ENCODE data around the gene GNA12. TPM values are rescaled to one million over a fixed set of nuclear protein-coding genes. Genes with fewer than 3 reads are reported as not detected.

GNA12 gene
- total and polyA plus RNA-seq, 10 of the 15 experiments (the other 5 are each of a cell fraction or from before 2014, with no cell fraction given): 1.9 to 51.8 (median 12.6) TPM

- no peak for TF ChIP-seq ZNF687 (IDR thresholded peaks at IDR 0.05)
Measured at GRCh38 chr7:2798669-2799068, 45.4 kb downstream of the GNA12 start (continued).

DNA sequence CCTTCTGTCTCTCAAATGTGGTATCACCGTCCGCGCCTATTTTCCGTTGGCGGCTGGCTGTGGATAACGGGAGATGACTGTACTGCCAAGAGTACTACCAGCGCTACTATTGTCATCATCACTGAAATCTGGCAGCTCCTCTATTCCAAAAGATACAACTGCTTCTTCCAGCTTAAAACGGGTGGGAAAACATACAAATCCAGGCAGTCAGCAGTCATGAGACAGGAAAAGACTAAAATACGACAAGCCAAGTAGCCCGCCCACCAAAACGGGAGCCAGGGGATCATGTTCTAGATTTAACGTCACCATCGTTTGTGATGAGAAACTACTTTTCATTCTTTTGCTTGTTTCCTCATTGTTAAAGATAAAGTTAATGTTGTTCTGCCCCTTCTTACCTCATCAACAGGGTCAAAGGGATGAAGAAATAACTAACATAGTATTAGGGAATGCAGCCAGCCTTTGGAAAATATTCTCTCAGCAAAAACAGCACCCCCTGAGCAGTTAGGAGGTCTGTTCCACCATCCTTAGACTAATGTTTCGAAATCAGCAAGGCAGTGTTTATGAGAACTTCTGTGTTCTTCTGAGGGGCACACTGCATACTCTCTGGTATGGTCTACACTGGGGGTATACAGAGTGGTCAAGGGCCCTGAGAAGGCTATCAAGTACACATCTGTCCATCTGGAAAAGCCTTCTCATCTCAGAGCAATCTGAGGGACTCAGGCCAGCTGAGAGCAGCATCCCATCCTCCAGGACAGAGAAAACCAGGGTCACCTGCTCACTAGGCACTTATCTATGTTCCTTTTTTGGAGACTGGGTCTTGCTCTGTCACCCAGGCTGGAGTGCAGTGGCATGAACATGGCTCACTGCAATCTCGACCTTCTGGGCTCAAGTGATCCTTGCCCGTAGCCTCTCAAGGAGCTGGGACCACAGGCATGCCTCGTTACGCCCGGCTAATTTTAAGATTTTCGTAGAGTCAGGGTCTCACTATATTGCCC, 47.5 kb downstream of the GNA12 start:
- H3K79me2 ChIP-seq (ENCODE audit: control insufficient read depth, insufficient read depth, low read length): no peaks in the 10 kb centered on the region; the same call in 1 of the 2 replicates
- ChIA-PET POLR2A (interaction anchor here (0.7 to 4.8 kb wide), 3 partner anchors 11 to 87 kb away, joined by 4 to 19 read pairs (median 5); no protein-coding TSS in a partner anchor), SMC1A (ENCODE audit: uncharacterized antibody, unreplicated experiment) (interaction anchor here (1.5 to 3.4 kb wide), 4 partner anchors 10 to 39 kb away, joined by 4 to 16 read pairs (median 10); no protein-coding TSS in a partner anchor)
- TF ChIP-seq MTA3 (IDR thresholded peaks at IDR 0.05; ENCODE audit: borderline replicate concordance, low read length): no peak
- no peak for TF ChIP-seq KLF5 (IDR thresholded peaks at IDR 0.05; ENCODE audit: partially characterized antibody)
- no peak for TF ChIP-seq ELK1 (IDR thresholded peaks at IDR 0.05; ENCODE audit: low read depth, low read length)
- no peak for TF ChIP-seq HDAC6 (IDR thresholded peaks at IDR 0.05; ENCODE audit: unreplicated experiment)
- TF ChIP-seq ZSCAN29 (IDR thresholded peaks at IDR 0.05): no peak
- no peak for TF ChIP-seq MEF2A (IDR thresholded peaks at IDR 0.05; ENCODE audit: insufficient read depth, low read depth, low read length)
- no peak for TF ChIP-seq GABPA (IDR thresholded peaks at IDR 0.05; ENCODE audit: low read depth)
- no peak for TF ChIP-seq USF1 (IDR thresholded peaks at IDR 0.05; ENCODE audit: borderline replicate concordance, extremely low read length, insufficient read depth, low read depth, low read length)
- TF ChIP-seq BMI1 (IDR thresholded peaks at IDR 0.05; ENCODE audit: borderline replicate concordance): no peak
- no peak for TF ChIP-seq WRNIP1 (IDR thresholded peaks at IDR 0.05; ENCODE audit: borderline replicate concordance, low read depth, low read length)
- TF ChIP-seq PAX8 (IDR thresholded peaks at IDR 0.05): no peak
- TF ChIP-seq ZBED1 (IDR thresholded peaks at IDR 0.05; ENCODE audit: borderline replicate concordance): no peak
- no peak for TF ChIP-seq KAT2A (conservative IDR thresholded peaks at IDR 0.05; ENCODE audit: control insufficient read depth, low read depth, low read length)
- no peak for TF ChIP-seq FOXM1 (IDR thresholded peaks at IDR 0.05; ENCODE audit: low read depth, low read length)

More for the DNA sequence above, 47.5 kb downstream of the GNA12 start:
- ChIA-PET RAD21 (ENCODE audit: unreplicated experiment) (no interaction called here), CTCF (interaction anchor here (1.5 to 2.1 kb wide), 2 partner anchors 69 to 126 kb away, joined by 4 read pairs; no protein-coding TSS in a partner anchor)
- in situ Hi-C loops (cut with MboI): no loop called here
- Histone ChIP-seq H3K27me3 (replicated peaks in 1 of 2; ENCODE audit: control insufficient read depth in 2 of 2, insufficient read depth in 2 of 2, low read length in 1 of 2) (no peaks in the 10 kb centered on the region), H3K9ac (ENCODE audit: control insufficient read depth, insufficient read depth, low read length) (no peak overlapping the region), H3K9me3 (replicated peaks; ENCODE audit: control insufficient read depth, insufficient read depth, low read length) (no peaks in the 10 kb centered on the region), H3K36me3 (ENCODE audit: control insufficient read depth in 2 of 2, insufficient read depth in 2 of 2, low read length in 1 of 2) (peaks cover 3 to 4% of the 10 kb centered on the region in 2 experiments; a peak in 3 of 4 replicates), H3K4me2 (ENCODE audit: control insufficient read depth, insufficient read depth) (no peak overlapping the region), H3K4me1 (ENCODE audit: control insufficient read depth, insufficient read depth, low read length) (peaks cover 8% of the 10 kb centered on the region; the same call in 1 of the 2 replicates), H3K4me3 (no peak overlapping the region), H3K27ac (ENCODE audit: control insufficient read depth, insufficient read depth) (no peak overlapping the region), H4K20me1 (ENCODE audit: control insufficient read depth, insufficient read depth) (no peaks in the 10 kb centered on the region), H2AFZ (ENCODE audit: control insufficient read depth, low read depth, low read length) (no peak overlapping the region)
- FAIRE-seq (no peak), ATAC-seq (no peak), DNase-seq (ENCODE audit: low read depth, low spot score) (no peak)
- intact Hi-C loops (cut with micrococcal nuclease; ENCODE audit: unreplicated experiment): no loop called here
- 86% methylated on average over 20 of the region's 20 CpGs for WGBS (ENCODE audit: insufficient coverage, insufficient replicate concordance, low lambda C conversion rate, missing lambda C conversion rate)
- no TSS peak for BruUV-seq (replicated peaks)
